CD4-positive, alpha-beta T cell treated with Interleukin-6 at 100 ng/mL for 8 hours (primary cell): Measurements from ENCODE around the gene PTPN3.

Source experiments
- DNase-seq: peaks from one replicate; pipeline ENCODE4 v3.0.0-alpha.2; 2020; ENCODE audit warnings: mixed read lengths, low spot score

Gene PTPN3

GRCh38 chr9:109500421-109500974 is 2.4 kb upstream of the PTPN3 start:
- DNase-seq = no peak

- no peak for DNase-seq
These were observed 1.7 kb upstream of the PTPN3 start for GRCh38 chr9:109499631-109500410.

- no peak for DNase-seq
These were observed 1.1 kb upstream of the PTPN3 start for GRCh38 chr9:109499093-109499630.

GRCh38 chr9:109497226-109498153 is 617 bp downstream of the PTPN3 start:
- DNase-seq = no peak

GRCh38 chr9:109496841-109497225 is 1.3 kb downstream of the PTPN3 start:
- DNase-seq = no peak

- DNase-seq = no peak
These were observed 1.9 kb downstream of the PTPN3 start for GRCh38 chr9:109496218-109496617.

- DNase-seq = no peak
These were observed 4.5 kb downstream of the PTPN3 start for GRCh38 chr9:109493648-109494047.

GRCh38 chr9:109491590-109491989 is 6.5 kb downstream of the PTPN3 start:
- no peak for DNase-seq

GRCh38 chr9:109488791-109489492 is 9.2 kb downstream of the PTPN3 start:
- no peak for DNase-seq

- DNase-seq = no peak
These were observed 9.8 kb downstream of the PTPN3 start for GRCh38 chr9:109488351-109488750.

GRCh38 chr9:109487247-109487646 is 10.9 kb downstream of the PTPN3 start:
- no peak for DNase-seq

GRCh38 chr9:109483744-109484429 is 14.2 kb downstream of the PTPN3 start:
- no peak for DNase-seq

GRCh38 chr9:109482391-109482916 is 15.7 kb downstream of the PTPN3 start:
- no peak for DNase-seq

- DNase-seq = no peak
These were observed 16.3 kb downstream of the PTPN3 start for GRCh38 chr9:109481856-109482255.

GRCh38 chr9:109479822-109480221 is 18.3 kb downstream of the PTPN3 start:
- DNase-seq = no peak

- DNase-seq = no peak
These were observed 19.3 kb downstream of the PTPN3 start for GRCh38 chr9:109478665-109479380.

- no peak for DNase-seq
These were observed 20.0 kb downstream of the PTPN3 start for GRCh38 chr9:109478051-109478563.

- no peak for DNase-seq
These were observed 20.7 kb downstream of the PTPN3 start for GRCh38 chr9:109477258-109478050.

GRCh38 chr9:109476642-109477257 is 21.4 kb downstream of the PTPN3 start:
- DNase-seq = no peak
